Measurements from ENCODE around the gene RGS12.
A peak's percentile ranks its signal among the peaks of the same experiment; 100 is the strongest.
"Not testable (repeated sequence)": the region's sequence is repeated elsewhere in the genome, so short reads cannot be mapped to it uniquely, and the experiment has no call there.

RGS12 gene

GRCh38 chr4:3297066-3297859, 4.4 kb downstream of the RGS12 start:
- H3K36me3 ChIP-seq (ENCODE audit: insufficient read depth, low read length) = no peaks in the 10 kb centered on the region
- H3K9ac ChIP-seq (ENCODE audit: insufficient read length) = no peak overlapping the region
- no peak for TF ChIP-seq POLR2AphosphoS5 (IDR thresholded peaks at IDR 0.05; ENCODE audit: borderline replicate concordance, low read depth, low read length)
- TF ChIP-seq EZH2 (IDR thresholded peaks at IDR 0.05) = no peak
- TF ChIP-seq FOXP2 (optimal IDR thresholded peaks at IDR 0.05; ENCODE audit: control extremely low read depth, extremely low read length, insufficient read depth) = no peak
- no peak overlapping the region for H3K27ac ChIP-seq
- H3K4me3 ChIP-seq = no peak overlapping the region
- DNase-seq (ENCODE audit: low read depth, low spot score) = no peak
- no peaks in the 10 kb centered on the region for H3K9me3 ChIP-seq (ENCODE audit: low read depth, low read length)

DNA sequence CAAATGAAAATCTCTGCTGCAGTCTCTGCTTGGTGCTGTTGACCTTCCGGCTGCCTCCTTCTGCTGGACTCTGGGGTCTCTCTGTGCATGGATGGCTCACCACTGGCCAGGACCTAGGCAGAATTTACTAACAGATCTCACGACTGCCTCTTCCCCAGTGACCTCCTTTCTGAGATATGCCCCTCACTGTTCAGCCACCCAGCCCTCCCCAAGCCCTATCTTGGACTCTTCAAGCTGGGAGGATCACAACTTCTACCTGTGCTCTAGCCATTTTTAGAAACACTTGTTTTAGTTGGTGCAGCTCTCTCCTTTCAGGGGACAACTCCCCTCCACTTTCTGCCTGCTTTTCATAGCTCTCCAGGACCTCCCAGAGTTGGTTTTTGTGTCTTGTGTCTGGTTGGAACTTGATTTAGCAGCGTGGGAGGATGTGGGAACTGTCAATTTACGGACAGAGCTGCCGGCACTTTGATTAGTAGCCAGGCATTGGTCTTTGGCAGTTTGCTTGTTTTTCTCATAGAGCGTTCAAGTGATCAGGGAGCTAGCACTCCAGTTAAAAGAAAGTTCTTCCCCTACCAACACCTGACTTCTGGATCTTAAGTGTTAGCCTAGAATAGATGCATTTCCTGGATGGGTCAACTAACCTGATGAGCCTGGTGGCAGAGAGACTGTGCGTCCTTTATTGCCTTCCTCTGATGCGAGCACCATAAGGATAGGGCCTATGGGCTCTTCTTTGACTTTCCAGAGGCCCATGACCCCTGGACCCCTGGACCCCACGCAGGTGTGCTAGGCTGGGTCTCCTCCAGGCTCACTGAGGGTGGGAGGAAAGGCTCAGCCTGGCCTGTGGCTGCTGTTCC, 6.5 kb downstream of the RGS12 start:
- Histone ChIP-seq H3K4me3 (no peak overlapping the region), H3K27ac (no peak overlapping the region), H3K36me3 (ENCODE audit: insufficient read depth, low read length) (no peaks in the 10 kb centered on the region), H3K9me3 (ENCODE audit: low read depth, low read length) (no peaks in the 10 kb centered on the region), H3K9ac (ENCODE audit: insufficient read length) (no peak overlapping the region)
- TF ChIP-seq EZH2 (IDR thresholded peaks at IDR 0.05) (no peak), FOXP2 (optimal IDR thresholded peaks at IDR 0.05; ENCODE audit: control extremely low read depth, extremely low read length, insufficient read depth) (no peak), POLR2AphosphoS5 (IDR thresholded peaks at IDR 0.05; ENCODE audit: borderline replicate concordance, low read depth, low read length) (no peak)
- DNase-seq (ENCODE audit: low read depth, low spot score) = no peak

DNA sequence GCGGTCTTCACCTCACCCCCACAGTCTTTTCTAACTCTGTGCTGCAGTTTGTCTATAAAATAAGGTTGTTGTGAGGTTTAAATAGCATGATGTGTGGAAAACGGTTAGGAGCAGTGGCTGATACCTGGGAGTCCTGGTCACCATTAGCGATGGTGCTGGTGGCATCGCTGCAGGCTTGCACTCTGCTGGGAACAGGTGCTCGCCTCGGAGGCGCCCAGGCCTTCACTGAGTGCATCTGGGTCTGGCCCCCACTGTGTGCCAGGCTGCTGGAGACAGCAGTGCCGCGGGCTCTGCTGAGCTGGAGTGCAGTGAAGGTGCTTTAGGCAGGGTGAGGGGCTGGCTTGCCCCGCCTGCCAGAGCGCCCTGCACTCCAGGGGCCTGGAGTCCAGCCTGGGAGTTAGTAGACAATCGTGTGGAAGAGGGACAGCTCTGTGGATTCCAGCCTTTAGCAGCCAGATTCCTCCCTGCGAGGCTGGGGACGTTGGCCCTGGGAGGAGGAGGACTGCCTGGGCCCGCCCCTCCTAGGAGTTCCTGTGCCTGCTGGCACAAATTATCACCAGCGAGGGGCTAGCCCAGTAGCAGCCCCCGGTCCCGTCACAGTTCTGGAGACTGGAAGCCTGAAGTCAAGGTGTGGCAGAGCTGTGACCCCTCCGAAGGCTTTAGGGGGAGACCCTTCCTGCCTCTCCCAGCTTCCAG, 7.3 kb downstream of the RGS12 start:
- no peak overlapping the region for H3K27ac ChIP-seq
- H3K9me3 ChIP-seq (ENCODE audit: low read depth, low read length) = no peaks in the 10 kb centered on the region
- H3K36me3 ChIP-seq (ENCODE audit: insufficient read depth, low read length) = no peaks in the 10 kb centered on the region
- no peak overlapping the region for H3K9ac ChIP-seq (ENCODE audit: insufficient read length)
- no peak for DNase-seq (ENCODE audit: low read depth, low spot score)
- TF ChIP-seq EZH2 (IDR thresholded peaks at IDR 0.05) = no peak
- no peak for TF ChIP-seq POLR2AphosphoS5 (IDR thresholded peaks at IDR 0.05; ENCODE audit: borderline replicate concordance, low read depth, low read length)
- no peak for TF ChIP-seq FOXP2 (optimal IDR thresholded peaks at IDR 0.05; ENCODE audit: control extremely low read depth, extremely low read length, insufficient read depth)
- H3K4me3 ChIP-seq = no peak overlapping the region

DNA sequence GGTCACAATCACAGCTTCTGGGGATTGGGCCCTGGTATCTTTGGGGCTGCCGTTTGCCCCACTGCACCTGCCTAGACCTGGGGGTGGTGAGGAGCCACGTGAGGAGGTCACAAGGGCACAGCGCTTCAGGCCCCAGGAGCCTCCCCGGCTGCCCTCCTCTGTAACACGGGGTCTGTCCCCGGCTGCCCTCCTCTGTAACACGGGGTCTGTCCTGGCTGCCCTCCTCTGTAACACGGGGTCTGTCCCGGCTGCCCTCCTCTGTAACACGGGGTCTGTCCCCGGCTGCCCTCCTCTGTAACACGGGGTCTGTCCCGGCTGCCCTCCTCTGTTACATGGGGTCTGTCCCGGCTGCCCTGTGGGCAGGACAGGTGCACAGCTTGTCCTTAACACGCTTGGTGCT, 8.1 kb downstream of the RGS12 start:
- DNase-seq (ENCODE audit: low read depth, low spot score); H3K27ac ChIP-seq; H3K4me3 ChIP-seq; H3K9ac ChIP-seq (ENCODE audit: insufficient read length); H3K9me3 ChIP-seq (ENCODE audit: low read depth, low read length); H3K36me3 ChIP-seq (ENCODE audit: insufficient read depth, low read length): not testable (repeated sequence)

DNA sequence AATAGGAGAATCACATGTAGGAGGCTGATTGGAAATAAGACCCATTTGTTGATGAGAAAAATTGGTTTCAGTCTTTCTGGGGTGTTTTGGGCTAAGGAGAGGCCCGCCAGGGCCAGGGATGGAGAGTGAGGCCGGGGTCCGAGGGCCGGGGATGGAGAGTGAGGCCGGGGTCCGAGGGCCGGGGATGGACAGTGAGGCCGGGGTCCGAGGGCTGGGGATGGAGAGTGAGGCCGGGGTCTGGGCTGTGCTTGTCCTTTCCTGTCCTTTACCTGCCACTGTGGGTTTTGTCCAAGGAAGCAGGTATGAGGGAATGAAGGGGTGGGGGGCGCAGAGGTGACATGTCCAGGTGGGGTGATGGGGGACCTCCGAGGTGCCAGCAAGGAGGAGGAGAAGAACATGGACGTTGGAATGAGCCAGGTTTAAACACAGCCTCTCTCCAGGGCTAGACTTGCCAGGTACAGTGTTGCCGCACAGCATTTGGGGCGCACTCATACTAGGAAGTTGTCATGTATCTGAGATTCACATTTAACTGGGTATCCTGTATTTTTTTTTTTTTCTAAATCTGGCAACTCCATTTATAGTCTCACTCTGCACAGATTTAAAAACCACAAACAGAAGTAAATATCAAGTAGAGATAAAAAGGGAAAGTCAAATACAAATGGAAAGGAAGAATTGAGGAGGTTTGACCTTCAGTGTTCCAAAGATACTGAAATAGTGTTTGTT, 8.8 kb downstream of the RGS12 start:
- no peak for TF ChIP-seq FOXP2 (optimal IDR thresholded peaks at IDR 0.05; ENCODE audit: control extremely low read depth, extremely low read length, insufficient read depth)
- no peak for TF ChIP-seq EZH2 (IDR thresholded peaks at IDR 0.05)
- no peak for TF ChIP-seq POLR2AphosphoS5 (IDR thresholded peaks at IDR 0.05; ENCODE audit: borderline replicate concordance, low read depth, low read length)
- DNase-seq (ENCODE audit: low read depth, low spot score) = no peak
- no peaks in the 10 kb centered on the region for H3K36me3 ChIP-seq (ENCODE audit: insufficient read depth, low read length)
- H3K4me3 ChIP-seq = no peak overlapping the region
- H3K9me3 ChIP-seq (ENCODE audit: low read depth, low read length) = no peaks in the 10 kb centered on the region
- H3K27ac ChIP-seq = no peak overlapping the region
- no peak overlapping the region for H3K9ac ChIP-seq (ENCODE audit: insufficient read length)

GRCh38 chr4:3302173-3302785, 9.5 kb downstream of the RGS12 start:
- TF ChIP-seq FOXP2 (optimal IDR thresholded peaks at IDR 0.05; ENCODE audit: control extremely low read depth, extremely low read length, insufficient read depth) (no peak), EZH2 (IDR thresholded peaks at IDR 0.05) (no peak), POLR2AphosphoS5 (IDR thresholded peaks at IDR 0.05; ENCODE audit: borderline replicate concordance, low read depth, low read length) (no peak)
- Histone ChIP-seq H3K27ac (no peak overlapping the region), H3K4me3 (no peak overlapping the region), H3K9me3 (ENCODE audit: low read depth, low read length) (no peaks in the 10 kb centered on the region), H3K36me3 (ENCODE audit: insufficient read depth, low read length) (no peaks in the 10 kb centered on the region), H3K9ac (ENCODE audit: insufficient read length) (no peak overlapping the region)
- DNase-seq (ENCODE audit: low read depth, low spot score) = no peak

DNA sequence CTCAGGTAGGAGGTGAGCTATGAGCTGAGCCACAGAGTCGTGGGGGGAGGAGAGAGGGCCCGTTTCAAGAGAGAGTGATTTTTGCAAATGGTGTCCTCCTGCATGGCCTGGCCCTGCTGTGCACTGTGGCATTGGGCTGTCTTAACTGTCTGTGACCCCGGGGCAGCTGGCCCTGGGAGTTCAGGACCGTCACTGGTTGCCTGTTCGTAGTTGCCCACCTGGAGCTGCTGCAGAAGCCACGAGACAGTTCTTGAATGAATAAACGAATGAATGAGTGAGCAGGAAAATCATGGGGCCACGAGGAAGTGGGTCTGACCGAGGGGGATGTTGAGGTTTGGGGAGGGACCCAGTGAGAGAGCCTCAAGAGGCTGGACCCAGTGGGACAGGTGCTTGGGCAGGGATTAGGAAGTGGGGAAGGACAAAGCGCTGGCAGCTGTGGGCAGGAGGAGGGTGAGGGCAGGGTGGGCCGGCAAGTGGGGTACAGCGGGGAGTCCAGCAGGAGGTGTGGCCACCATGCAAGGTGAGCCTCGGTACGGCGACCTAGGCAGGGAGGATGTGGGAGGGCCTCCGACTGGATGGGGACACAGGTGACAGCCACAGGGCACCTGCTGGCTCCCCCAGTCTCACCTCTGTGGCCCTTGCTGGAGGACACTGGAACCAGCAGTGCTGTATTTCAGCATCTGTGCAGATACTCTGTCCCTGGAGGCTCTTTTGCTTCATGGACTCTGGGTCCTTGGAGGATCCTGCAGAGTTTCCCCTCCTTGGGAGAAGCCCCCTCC, 10.2 kb downstream of the RGS12 start:
- H3K9me3 ChIP-seq (ENCODE audit: low read depth, low read length) = no peaks in the 10 kb centered on the region
- H3K36me3 ChIP-seq (ENCODE audit: insufficient read depth, low read length) = no peaks in the 10 kb centered on the region
- H3K27ac ChIP-seq = peak overlapping the region; percentile 84
- TF ChIP-seq POLR2AphosphoS5 (IDR thresholded peaks at IDR 0.05; ENCODE audit: borderline replicate concordance, low read depth, low read length) (no peak), EZH2 (IDR thresholded peaks at IDR 0.05) (no peak), FOXP2 (optimal IDR thresholded peaks at IDR 0.05; ENCODE audit: control extremely low read depth, extremely low read length, insufficient read depth) (no peak)
- peak overlapping the region; percentile 64 for H3K4me3 ChIP-seq
- DNase-seq (ENCODE audit: low read depth, low spot score) = no peak
- peak overlapping the region; percentile 1 for H3K9ac ChIP-seq (ENCODE audit: insufficient read length)

All from SK-N-MC (cell line).